ENCODE results near the gene PIK3C2G. TPM values are rescaled to one million over a fixed set of nuclear protein-coding genes. Genes with fewer than 3 reads are reported as not detected.

Gene PIK3C2G
- total and polyA plus RNA-seq, 2 of the 4 experiments (the other 2 are of a cell fraction), result not detected

GRCh38 chr12:18284386-18284785 is 23.1 kb downstream of the PIK3C2G start:
- dilution Hi-C loops (cut with HindIII; ENCODE audit: low sequenced_read_pairs, unreplicated experiment), result no loop called here
- H2AFZ ChIP-seq (replicated peaks; ENCODE audit: low read length, poor library complexity), result no peak overlapping the region
- BruUV-seq (replicated peaks), result no TSS peak

More at GRCh38 chr12:18284386-18284785, 23.1 kb downstream of the PIK3C2G start:
- Histone ChIP-seq H3K4ac (ENCODE audit: low read depth, low read length) (no peak overlapping the region), H3K9ac (ENCODE audit: low read depth, low read length) (no peak overlapping the region), H3K79me1 (ENCODE audit: low read depth in 1 of 2, low read length in 2 of 2) (no peaks in the 10 kb centered on the region), H3K36me3 (ENCODE audit: control insufficient read depth, insufficient read depth, low read length) (no peaks in the 10 kb centered on the region), H3K18ac (ENCODE audit: low read depth, low read length) (no peak overlapping the region), H4K91ac (ENCODE audit: insufficient read depth, low read depth, low read length) (no peak overlapping the region), H4K5ac (ENCODE audit: low read depth, low read length) (no peak overlapping the region), H2AK9ac (replicated peaks; ENCODE audit: low read depth, low read length, poor library complexity) (no peak overlapping the region), H4K20me1 (ENCODE audit: insufficient read depth, low read length) (no peaks in the 10 kb centered on the region), H4K8ac (ENCODE audit: low read depth in 2 of 2, low read length in 2 of 2) (no peak overlapping the region), H2BK120ac (ENCODE audit: low read depth, low read length) (no peak overlapping the region), H3K23ac (ENCODE audit: low read depth, low read length) (no peak overlapping the region), H3K14ac (replicated peaks; ENCODE audit: low read depth, low read length) (no peak overlapping the region), H3K9me3 (ENCODE audit: control insufficient read depth, insufficient read depth, low read length) (no peaks in the 10 kb centered on the region), H3K4me2 (ENCODE audit: low read depth, low read length) (no peak overlapping the region), H3K9me1 (ENCODE audit: insufficient read depth, low read length) (no peaks in the 10 kb centered on the region), H3K56ac (ENCODE audit: extremely low read depth, insufficient read depth, low read length) (no peak overlapping the region), H2BK20ac (ENCODE audit: low read depth, low read length) (no peak overlapping the region), H3K4me1 (ENCODE audit: control insufficient read depth, insufficient read depth, low read length) (no peaks in the 10 kb centered on the region; the same call in 1 of the 2 replicates), H3K27ac (ENCODE audit: insufficient read depth, low read length) (no peak overlapping the region), H2BK5ac (ENCODE audit: low read depth, low read length, poor library complexity, severe bottlenecking) (no peak overlapping the region), H3K27me3 (ENCODE audit: control insufficient read depth, insufficient read depth, low read length) (no peaks in the 10 kb centered on the region), H3K4me3 (ENCODE audit: insufficient read depth, low read depth, low read length) (no peak overlapping the region), H2AK5ac (ENCODE audit: low read depth, low read length) (no peak overlapping the region), H2BK15ac (ENCODE audit: low read depth, low read length) (no peak overlapping the region)
- no CpG with 5 or more reads among the region's 3 CpGs for whole genome bisulfite sequencing, 2 experiments (ENCODE audit: extremely low coverage in 2 of 2, insufficient read length in 1 of 2)
- POLR2A ChIA-PET (ENCODE audit: unreplicated experiment), result no interaction called here
- ATAC-seq (ENCODE audit: low read depth), result no peak
- in situ Hi-C loops (cut with MboI; ENCODE audit: low sequenced_read_pairs) (no loop called here), intact Hi-C loops (cut with micrococcal nuclease) (no loop called here)
- DNase-seq, result no peak
- TF ChIP-seq POLR2A (IDR thresholded peaks at IDR 0.05; ENCODE audit: low read depth, low read length) (no peak), RAD21 (IDR thresholded peaks at IDR 0.05; ENCODE audit: low read length) (no peak), CTCF (conservative IDR thresholded peaks at IDR 0.05; ENCODE audit: low read depth, low read length) (no peak), CHD1 (IDR thresholded peaks at IDR 0.05; ENCODE audit: low read depth, low read length) (no peak), MXI1 (IDR thresholded peaks at IDR 0.05; ENCODE audit: borderline replicate concordance, low read depth, low read length) (no peak)
- CTCF ChIA-PET, result interaction anchor here (0.6 kb wide), 1 partner anchor 19 kb away, joined by 3 read pairs; no protein-coding TSS in a partner anchor

All from IMR-90 (cell line).